DMS 273 (cell line): ENCODE data around the gene IGF1R.
"Not testable (repeated sequence)": the region's sequence is repeated elsewhere in the genome, so short reads cannot be mapped to it uniquely, and the experiment has no call there.

Experiments
- DNase-seq: peaks from one replicate; lab custom pipeline; 2025; ENCODE audit not compliant: unreplicated experiment; lab: John Stamatoyannopoulos, UW

The IGF1R gene

DNA sequence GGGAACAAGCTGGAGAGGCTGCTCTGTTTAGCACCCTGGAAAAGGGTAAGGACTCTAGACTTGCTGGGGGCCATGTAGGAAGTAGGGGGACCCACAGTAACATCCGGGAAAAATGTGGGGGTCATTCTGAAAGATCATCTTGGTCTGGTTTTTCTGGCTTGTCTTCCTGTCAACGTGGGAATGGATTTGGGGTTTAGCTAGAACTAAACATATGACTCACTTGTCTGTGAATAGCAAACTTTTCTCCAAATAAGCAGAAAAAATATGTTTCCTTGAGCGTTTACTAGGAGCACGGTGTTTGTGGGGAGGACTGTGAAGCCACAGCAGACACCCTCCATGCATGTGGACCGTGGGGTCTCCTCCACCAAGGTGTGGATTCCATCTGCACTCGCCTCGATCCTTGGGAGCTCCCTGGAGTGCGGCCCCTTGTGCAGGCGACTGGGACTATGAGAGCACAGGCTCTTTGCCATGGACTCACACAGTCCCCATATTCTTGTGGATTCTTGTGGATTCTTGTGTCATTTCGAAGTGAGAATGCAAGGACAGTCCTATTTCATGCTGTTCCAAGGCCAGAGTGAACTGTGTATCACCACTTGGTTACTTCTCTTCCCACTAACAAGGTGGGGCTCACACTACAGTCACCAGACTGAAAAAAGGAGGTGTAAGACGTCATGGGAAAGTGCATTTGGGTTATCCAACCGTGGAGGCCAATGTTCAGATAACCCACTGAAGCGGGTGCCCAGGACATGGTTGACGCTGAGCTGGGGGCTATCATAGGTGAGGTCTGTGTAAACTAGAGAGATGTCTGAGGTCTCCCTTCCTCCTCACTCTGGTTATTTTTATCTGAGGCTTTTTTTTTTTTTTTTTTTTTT is 333.7 kb downstream of the IGF1R start:
- no peak for DNase-seq

DNA sequence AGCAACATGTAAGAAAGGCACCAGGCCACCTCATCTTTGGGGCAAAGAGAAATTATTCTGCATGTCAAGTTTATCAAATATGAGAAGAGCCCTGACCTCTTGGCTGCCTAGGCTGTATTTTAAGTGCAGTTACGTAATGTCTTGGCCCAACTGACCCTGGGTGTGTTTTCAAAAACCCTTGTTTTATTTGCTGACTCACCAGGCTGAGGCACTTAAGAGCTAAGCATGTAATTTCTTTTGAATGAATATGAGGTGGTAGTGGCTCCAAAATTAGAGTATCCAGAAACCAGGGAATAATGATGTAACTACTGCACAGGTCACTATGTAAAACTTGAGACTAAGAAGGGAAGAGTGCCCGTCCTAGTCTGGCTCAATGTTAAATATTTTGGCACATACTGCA is 335.0 kb downstream of the IGF1R start:
- peak; percentile 7 for DNase-seq

DNA sequence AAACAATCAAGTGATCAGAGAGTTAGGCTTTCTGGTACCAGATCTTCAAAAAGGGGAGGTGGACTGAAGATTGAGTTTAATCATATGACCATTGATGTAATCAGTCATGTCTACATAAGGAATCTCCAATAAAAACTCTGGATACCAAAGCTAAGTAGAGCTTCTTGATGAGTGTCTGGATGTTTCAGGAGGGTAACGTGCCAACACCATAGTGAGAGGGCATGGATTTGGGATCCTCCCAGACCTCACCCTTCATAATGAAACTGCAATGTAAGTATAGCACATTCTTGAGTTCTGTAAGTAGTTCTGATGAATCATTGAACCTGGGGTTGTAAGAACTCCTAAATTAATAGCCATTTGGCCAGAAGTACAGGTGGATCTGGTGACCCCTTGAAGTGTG is 337.9 kb downstream of the IGF1R start:
- DNase-seq = no peak

DNA sequence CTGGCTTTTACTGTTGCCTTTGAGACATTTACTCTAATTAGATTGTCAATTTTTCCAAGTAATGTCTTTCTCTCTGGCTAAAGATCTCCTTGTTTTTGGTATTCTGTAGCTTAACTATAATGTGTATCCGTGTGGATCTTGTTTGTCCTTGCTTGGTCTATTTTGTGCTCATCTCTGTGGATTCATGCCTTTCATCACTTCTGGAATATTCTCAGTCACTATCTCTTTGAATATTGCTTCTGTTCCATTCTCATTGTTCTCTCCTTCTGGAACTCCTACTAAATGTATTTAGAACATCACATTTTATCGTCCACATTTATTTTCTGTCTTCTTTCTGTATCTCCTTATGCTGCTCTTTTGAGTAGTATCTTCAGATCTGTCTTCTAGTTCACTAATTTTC is 346.6 kb downstream of the IGF1R start:
- DNase-seq = no peak

DNA sequence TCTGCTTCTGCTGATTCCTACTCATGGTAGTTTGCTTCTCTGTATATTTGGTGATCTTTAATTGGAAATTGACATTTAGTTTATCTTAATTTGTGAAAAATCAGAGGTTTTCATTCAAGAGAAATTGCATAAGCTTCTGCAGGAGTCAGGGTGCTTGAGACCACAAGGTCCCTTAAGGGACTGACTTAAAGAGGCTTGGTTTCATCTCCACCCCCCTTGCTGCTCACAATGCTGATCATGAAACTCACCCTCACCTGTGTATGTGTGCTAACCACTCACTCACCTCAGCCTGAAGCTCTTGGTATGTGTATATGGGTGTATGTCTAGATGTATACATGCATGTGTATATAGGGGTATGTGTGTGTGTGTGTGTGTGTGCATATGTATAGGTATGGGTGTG is 347.8 kb downstream of the IGF1R start:
- no peak for DNase-seq

DNA sequence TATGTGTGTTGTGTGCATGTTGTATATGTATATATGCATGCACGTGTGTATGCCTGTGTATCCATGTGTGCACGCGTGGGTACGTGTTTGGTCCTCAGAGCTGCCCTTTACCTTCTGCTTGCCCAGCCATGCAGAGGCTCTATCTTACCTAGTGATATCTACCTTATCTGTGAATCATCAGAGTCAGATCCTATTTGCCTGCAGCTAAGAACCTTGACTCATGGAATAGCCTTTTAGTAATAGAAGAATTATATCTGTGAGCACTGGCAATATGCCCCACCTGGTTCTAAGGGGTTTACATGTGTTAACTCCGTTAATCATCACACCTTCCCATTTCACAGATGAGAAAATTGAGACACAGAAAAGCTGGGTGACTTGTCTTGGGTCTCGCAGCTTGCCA is 348.3 kb downstream of the IGF1R start:
- no peak for DNase-seq

DNA sequence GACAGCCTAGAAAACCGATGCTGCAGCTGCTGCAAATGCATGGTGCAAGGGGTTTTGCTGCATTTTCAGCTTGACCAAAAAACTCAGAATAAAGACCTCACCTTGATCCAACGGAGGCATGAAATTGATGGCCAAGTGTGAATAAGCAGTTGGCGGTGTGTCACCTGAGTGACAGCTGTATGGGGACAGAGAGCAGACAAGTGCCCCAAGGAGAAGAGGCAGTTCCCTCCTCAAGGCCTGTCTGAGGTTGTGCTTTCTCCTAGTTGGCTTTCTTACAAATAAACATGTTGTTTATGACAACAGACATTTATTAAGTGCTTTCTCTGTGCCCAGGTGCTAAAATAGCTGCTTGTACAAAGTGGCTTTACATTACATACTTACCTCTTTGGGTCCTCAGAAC is 349.0 kb downstream of the IGF1R start:
- no peak for DNase-seq

DNA sequence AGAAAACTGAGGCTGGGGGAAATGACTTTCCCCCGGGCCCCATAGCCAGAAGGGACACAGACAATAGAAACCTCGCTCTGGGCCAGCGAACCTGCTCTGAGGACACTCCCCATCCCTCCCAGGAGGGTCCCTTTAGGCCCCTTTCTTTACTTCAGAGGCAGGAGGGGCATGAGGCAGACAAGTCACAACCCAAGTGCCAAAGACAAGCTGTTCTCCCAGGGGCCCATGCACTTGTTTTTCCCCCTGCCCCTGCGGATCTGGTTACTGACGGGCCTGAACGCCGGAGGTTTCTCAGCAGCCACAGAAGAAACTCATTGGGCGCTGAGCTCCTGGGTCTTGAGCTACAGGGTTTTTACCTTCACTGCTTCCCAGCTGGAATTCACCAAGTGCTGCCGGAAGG is 349.4 kb downstream of the IGF1R start:
- DNase-seq = no peak

DNA sequence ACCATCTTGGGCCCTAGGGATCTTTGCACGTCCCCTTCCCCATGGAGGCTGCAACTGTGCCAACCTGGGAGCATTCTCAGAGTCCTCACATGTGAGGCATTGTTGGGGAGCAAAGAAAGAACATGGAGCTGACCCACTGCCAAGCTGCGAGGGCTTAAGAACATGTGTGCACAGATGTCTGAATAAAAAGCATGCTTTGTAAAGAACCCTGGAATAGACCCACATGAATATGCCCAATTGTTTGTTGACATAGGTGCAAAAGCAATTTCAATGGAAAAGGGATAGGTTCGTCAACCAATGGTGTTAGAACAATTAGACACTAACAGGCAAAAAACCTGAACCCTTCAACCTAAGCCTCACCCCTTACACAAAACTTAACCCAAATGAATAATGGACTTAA is 349.9 kb downstream of the IGF1R start:
- no peak for DNase-seq

DNA sequence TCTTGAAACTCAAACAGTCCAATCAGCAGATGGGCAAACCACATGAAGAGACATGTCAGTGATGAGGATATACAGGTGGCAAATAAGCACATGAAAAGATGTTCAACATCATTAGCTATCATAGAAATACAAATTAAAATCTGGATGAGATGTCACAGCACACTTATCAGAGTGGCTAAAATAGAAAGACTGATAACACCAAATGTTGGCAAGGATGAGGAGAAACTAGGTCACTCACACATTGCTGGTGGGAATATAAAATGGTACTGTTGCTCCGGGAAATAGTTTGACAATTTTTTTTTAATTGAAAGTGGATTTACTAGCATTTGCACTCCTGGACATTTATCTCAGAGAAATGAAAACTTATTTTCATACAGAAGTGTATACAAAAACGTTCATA is 350.9 kb downstream of the IGF1R start:
- no peak for DNase-seq

DNA sequence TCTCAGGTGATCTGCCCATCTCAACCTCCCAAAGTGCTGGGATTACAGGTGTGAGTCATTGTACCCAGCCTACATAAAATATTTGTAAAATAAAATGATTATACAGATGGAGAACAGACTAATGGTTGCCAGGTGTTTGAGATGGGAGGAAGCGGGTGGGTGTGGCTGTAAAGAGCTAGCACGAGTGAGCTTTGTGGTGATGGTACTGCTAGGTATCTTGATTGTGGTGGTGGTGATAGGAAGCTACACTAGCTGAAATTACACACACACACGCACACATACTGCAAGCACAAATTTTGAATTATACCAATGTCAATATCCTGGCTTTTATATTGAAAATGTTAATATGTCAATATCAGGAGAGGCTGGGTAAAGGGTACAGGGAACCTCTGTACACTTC is 353.9 kb downstream of the IGF1R start:
- DNase-seq = no peak

DNA sequence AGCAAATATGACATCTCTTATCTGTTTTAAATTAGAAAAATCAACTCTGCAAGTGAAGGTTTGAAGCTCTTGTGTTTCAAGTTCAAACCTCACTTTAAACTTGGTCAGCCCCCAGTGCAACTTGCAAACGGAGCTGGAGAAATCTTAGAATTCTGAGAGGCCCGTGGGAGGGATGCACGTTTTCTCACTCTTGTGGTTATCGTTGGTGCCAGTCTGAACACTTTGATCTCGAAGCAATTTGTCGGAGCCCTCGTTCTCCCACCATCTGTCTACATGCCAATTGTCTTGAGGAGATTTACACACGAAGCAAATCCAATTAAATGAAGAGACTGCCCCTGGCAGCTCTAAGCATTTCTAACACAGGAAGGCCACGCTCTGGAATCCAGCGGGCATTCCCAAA is 355.0 kb downstream of the IGF1R start:
- peak; percentile 7 for DNase-seq

DNA sequence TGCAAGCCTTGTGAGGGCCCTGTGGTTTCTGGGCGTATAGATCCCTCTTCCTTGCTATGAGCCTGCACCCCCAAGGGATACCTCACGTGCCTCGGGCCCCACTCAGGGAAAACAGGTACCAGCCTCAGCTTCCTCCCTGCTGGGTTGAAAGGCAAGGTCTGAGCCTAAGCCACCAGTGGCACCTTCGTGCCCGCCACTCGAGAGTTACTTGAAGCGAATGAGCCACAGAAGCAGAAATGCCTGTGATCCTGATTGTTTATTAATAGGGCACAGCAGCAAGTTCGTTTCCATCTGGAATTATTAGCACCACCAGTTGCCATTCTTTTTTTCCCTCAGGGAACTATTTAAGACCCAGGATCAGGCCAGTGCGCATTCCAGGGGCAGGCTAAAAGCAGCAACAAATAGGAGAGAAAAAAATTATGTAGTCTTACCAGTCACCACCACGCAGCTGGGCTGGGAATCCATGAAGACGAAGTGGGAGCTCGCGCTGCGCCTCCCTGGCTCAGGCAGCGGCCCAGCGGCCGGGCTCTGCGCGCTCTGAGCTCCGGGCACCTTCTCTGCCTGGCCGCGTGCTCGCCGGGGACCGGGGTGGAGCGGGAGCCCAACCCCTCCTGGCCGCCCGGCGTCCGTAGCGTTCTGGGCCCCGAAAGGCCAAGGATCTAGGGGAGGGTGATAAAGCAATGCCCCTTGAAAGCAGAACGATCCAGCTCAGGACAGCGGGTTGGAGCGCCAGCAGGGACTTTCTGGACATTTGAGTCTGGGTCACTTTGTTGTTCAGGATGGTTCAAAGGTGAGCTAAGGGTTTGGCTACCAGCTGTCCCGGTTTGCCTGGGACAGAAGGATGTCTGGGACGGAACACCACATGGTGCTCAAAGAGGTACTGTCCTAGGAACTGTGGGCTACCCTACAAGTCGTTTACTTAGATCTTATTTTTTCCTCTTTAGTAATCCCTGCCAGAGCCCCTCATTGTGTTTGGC is 356.9 kb downstream of the IGF1R start:
- not testable (repeated sequence) for DNase-seq

DNA sequence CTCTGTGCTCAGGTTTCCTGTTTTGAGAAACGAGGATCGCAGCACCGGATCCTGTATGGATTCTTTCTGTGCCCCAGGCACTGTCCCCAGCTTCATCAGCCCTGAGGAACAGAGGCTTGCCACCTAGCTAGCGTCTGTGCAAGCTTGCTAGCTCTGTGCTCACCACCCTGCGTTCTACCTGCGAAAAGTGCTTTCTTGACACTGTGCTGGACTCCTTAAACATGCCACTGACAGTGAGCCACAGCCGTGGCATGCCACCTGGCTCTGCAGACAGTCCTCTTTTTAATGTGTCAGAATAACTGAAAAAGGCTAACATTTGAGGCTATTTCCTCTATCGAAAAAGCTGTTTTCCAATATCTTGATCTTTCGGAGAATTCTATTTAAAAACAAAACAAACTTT is 357.8 kb downstream of the IGF1R start:
- no peak for DNase-seq

DNA sequence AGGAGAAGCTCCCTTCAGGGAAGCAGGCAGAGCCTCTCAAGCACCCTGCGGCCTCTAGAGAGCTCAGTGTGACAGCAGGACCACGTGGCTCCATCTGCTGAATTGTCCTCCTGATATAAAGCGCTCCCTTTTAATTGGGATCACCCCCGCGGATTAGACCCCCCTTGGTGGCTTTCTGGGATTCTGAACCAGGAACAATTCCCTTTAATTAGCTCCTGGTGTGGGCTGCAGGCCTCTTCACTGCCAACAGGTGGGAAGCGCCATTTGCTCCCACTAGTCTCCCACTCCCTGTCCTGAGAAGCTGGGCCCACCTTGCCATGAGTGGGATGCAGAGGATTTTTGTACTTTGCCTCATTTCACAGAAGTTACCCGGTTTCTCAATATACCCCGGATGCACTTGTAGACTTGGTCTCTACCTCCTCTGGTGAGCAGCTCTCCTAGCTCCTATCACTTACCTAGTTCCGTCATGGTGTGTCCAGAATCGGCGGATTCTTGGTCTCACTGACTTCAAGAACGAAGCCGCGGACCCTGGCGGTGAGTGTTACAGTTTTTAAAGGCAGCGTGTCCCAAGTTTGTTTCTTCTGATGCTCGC is 358.7 kb downstream of the IGF1R start:
- no peak for DNase-seq

DNA sequence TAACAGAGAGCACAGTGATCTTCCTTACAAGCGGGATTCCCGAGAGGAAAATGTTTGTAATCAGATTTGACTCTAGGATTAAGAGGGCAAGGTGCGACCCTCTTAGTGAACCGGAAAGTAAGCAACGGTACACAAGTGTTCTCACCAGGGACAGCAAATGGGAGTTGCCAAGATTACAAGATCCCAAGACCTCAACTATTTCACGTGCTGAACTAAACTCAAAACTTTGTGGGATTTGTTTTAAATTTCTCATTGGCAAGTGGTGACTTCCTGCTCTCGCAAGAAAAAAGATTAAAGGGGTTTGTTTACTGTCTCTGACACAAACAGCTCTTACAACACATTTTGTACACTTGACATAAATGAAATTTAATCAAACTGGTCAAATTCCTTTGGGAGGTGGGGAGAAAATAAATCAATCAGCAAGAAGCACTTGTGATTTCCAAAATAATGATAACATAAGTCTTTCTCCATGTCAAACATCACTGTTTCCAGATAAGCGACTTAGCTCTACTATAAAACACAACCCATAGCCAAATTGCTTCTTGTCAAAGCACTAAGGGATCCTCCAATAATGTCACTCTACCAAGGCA is 361.5 kb downstream of the IGF1R start:
- DNase-seq = no peak

DNA sequence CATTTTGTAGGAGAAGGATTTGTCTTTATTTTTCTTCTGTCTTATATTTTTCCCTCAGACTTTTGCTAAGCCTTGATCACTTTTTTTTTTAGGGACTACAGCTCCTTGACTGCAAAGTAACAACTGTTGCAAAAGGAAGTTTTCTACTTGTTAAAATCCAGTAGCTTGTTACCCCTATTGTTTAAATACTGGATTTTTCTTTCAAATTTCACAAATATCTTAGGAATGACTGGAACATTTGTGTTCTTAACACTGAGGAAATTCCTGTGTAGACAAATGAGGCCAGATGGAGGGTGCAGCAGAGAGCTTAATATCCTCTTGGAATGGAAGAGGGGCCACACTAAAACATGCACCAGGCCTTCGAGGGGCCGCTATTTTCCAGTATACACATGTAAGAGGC is 362.4 kb downstream of the IGF1R start:
- no peak for DNase-seq
